DMS153 treated with DMSO at 0.1 percent for 48 hours (cell line): ENCODE data around the gene SASH3.

Source experiments
- DNase-seq: peaks from one replicate; lab custom pipeline; 2025; ENCODE audit not compliant: unreplicated experiment; lab: John Stamatoyannopoulos, UW

SASH3 gene

GRCh38 chrX:129759576-129760061, 20.1 kb upstream of the SASH3 start:
- DNase-seq: no peak

GRCh38 chrX:129760155-129760554, 19.6 kb upstream of the SASH3 start:
- no peak for DNase-seq

DNA sequence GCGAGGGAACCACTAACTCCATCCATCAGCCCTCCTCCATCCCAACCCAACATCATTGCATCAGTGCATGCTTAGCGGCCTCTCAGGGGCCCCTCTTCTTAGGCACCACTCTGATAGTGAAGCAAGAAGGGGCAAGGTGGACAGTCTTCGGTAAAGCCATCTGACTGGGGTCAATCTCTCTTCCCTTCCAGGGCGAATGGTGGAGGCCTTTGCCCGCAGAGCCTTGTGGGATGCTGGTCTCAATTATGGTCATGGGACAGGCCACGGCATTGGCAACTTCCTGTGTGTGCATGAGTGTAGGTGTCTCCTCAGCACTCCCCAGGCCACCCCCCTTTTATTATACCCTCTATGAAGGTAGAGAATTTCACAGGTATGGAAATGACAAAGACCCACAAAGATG, 18.8 kb upstream of the SASH3 start:
- DNase-seq: no peak

GRCh38 chrX:129761596-129761995, 18.2 kb upstream of the SASH3 start:
- no peak for DNase-seq

DNA sequence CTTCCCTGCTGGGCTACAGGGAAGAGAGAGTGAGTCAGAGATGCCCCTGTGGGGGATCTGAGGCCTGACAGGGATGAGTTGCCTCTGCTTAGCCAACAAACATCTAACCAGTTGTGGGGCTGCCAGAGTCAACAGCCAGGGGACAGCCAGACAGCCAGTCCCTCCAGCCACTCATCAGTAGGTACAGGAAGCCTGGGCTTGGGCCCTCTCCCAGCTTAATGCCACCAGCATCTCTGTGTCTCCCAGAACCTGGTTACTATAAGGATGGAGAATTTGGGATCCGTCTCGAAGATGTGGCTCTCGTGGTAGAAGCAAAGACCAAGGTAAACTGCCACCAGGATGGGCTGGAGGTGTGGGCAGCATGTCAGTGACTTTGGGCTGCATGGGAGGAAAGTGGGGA, 17.3 kb upstream of the SASH3 start:
- no peak for DNase-seq

DNA sequence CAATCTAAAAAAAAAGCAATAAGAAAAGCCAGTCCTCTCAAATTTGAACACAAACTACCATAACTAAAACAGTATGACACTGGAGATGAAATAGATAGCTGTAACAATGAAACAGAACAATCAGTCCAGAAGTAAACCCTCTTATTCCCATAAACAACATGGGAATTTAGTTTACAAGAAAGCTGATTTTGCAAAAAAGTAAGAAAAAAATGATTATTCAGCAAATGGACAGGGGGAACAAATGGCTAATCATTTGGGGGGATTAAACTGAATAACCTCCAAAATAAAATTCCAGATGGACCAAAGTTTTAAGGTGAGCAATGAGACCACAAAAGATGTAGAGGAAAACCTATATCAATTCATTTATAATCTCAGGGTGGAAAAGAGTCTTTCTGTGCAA, 16.1 kb upstream of the SASH3 start:
- DNase-seq: no peak

GRCh38 chrX:129768186-129768585, 11.6 kb upstream of the SASH3 start:
- no peak for DNase-seq

- DNase-seq: no peak
These were observed 10.9 kb upstream of the SASH3 start for GRCh38 chrX:129768586-129769466.

DNA sequence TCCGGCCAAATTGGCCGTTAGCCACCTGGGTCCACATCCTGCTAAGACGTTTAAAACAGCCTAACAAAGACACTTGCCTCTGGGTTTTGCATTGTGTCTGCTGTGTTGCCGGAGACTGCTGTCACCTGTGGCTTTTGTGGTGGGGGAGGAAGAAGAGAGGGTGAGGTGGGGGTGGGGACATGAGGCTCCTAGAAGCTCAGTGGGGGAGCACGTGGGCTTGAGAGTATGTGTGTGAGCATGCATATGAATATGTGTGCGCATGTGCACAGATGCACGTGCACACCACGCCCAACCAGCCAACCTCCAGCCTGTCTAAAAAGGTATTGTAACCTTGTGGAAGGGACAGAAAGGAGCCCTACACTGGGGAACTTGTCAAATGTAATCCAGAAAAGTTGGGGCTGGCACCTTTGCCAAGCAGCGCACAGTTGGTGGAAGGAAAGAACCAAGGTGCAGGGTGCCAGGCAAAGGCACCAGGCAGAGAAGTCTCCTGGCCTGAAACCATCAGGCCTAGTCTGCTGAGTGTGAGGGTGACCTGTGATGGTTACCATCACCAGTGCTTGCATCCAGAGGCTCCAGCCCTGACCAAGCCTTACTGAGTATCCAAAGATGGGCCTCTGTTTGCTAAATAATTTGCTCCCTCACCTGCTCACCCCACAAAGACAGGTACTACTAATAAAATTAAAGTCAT, 10.1 kb upstream of the SASH3 start:
- DNase-seq: no peak

DNA sequence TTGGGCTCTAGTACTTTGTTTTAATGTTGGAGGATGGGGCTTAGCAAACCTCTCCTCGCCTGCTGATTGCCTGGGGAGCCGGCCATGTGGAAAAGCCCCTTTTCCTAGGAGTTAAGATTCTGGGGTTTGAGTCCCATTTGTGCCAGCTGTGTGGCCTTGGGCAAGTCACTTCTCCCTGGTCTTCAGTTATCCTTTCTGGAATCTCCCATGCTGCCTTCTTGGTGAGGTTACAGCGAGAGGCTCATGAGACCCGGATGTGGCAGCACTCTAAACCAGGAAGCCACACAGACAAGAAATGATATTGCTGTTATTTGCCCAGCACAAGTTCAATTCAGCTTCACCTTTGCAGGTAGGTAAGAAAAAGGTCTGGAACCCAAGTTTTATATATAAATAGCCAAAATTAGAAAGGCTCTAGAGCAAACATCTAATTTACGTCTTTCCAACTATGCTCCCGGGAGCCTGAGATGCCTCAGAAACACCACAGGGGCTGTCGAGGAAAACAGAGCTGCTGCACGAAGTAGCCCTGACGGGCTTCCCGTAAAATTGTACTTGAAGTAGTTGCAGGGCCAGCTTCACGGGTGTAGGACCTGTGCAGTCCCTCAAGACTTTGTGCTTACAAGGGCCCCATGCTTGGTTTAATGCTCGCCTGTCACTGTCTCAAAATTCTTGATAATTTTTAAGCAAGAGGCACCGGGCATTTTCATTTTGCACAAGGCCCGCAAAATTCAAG, 8.3 kb upstream of the SASH3 start:
- DNase-seq: no peak

- DNase-seq: no peak
These were observed 6.8 kb upstream of the SASH3 start for GRCh38 chrX:129772796-129773431.

- DNase-seq: no peak
These were observed 5.9 kb upstream of the SASH3 start for GRCh38 chrX:129773649-129774458.

DNA sequence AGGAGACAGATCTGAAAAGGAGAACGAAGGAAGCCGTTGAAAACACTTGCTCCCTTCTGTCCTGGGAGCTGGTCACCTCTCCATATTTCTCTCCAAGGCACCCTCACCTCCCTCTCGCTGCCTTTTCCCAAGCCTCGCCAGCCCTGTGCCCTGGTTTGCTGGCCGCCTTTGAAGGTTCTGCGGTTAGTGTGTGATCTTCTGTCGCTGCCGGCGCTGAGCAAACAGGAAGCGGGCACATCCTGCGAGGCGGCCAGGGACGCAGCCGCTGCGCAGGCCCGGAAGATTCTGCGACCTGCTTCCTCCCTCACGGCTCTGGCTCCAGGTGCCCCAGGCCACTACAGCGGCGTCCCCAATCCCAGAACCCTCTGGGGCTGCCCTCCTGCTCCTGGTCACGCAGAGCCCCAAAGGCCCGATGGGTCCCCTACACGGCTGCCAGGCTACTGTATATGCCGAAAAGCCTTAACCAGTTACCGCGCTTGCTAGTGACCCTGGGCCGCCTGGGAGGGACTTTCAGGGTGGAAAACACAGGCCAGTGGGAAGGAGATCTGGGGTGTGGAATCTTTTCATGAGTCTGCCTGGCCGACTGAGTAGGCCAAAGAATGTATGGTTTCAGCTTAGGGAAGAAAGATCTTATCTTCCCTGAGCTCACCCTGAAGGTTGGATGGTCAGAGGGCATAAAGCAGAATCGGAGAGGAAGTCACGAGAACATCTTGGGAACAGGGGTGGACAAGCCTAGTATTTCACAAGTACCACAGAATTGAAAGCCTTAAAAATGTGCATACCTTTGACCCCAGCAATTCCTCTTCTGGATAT, 2.3 kb upstream of the SASH3 start:
- DNase-seq: peak; percentile 53

DNA sequence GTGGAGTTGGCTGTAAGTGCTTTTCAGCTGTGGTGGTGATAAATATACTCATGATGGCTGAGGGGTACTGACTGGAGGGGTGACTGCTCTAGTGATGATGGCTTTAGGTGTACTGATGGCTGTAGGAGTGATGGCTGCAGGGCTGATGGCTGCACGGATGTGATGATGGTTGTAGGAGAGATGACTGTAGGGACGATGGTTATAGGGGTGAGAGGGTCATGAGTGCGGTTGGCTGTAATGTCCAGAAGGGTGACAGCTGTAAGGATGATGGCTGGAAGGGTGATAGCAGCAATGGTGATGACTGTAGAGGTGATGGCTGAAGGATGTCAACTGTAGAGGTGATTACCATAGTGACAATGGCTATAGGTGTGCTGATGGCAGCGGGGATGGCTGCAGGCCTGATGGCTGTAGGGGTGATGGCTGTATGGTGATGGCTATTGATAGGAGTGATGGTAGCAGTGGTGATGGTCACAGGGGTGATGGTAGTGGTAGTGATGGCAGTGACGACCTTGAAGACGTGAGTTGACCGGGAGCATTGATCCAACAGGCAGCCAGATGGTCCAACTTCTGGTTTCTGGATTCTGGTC, 570 bp upstream of the SASH3 start:
- DNase-seq: no peak

GRCh38 chrX:129780441-129781105, 824 bp downstream of the SASH3 start:
- DNase-seq: no peak

DNA sequence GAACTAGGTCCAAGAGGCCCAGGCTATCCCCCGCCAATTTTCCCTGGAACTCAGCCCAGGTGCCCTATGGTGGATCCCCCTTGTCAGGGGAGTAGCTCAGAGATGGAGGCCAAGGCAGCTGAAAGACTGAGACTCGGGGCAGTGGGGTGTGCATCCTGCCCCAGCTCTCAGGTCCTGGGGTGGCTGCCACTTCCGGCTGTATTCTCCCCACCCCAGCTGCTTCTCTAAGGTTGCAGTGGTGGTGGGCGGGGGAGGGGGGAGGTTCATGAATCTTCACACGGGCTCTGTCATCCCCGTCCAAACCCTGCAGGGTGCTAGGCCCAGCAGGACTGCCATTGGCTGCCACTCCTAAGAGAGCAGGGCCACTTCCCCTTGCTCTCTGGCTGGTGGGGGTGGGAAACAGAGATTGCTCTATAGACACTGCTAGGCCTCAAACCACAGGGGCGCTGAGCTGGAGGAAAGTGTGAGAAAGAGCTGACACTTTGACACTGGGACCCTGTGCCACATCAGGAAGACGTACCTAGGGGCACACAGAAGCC, 1.5 kb downstream of the SASH3 start:
- DNase-seq: no peak

- no peak for DNase-seq
These were observed 2.1 kb downstream of the SASH3 start for GRCh38 chrX:129781680-129782495.
